GM12801 (cell line): ENCODE data around the gene SPATS2L.

ENCODE experiments used
- TF ChIP-seq, protein P1 (sequence below): IDR thresholded peaks from one replicate; pipeline ENCODE4 v1.5.1; 2011; ENCODE audit warnings: control low read depth; ENCODE audit not compliant: insufficient read length; ENCODE audit errors: extremely low read depth

Gene SPATS2L

DNA sequence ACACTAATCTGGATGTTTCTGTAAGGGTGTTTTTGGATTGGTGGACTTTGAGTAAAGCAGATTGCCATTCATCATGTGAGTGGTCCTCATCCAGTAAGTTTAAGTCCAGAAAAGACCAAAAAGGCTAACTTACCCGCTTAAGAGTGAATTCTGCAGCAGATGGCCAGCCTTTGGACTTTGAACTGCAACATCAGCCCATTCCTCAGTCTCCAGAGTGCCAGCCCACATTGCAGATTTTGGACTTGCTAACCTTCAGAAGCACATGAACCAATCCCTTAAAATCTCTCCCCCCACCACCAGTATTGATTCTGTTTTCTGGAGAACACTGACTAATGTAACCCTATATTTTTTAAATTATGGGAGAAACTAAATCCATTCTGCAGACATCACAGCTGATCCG lies 30.0 kb upstream of the SPATS2L start:
- TF ChIP-seq, protein P1, sequence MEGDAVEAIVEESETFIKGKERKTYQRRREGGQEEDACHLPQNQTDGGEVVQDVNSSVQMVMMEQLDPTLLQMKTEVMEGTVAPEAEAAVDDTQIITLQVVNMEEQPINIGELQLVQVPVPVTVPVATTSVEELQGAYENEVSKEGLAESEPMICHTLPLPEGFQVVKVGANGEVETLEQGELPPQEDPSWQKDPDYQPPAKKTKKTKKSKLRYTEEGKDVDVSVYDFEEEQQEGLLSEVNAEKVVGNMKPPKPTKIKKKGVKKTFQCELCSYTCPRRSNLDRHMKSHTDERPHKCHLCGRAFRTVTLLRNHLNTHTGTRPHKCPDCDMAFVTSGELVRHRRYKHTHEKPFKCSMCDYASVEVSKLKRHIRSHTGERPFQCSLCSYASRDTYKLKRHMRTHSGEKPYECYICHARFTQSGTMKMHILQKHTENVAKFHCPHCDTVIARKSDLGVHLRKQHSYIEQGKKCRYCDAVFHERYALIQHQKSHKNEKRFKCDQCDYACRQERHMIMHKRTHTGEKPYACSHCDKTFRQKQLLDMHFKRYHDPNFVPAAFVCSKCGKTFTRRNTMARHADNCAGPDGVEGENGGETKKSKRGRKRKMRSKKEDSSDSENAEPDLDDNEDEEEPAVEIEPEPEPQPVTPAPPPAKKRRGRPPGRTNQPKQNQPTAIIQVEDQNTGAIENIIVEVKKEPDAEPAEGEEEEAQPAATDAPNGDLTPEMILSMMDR: no peak

DNA sequence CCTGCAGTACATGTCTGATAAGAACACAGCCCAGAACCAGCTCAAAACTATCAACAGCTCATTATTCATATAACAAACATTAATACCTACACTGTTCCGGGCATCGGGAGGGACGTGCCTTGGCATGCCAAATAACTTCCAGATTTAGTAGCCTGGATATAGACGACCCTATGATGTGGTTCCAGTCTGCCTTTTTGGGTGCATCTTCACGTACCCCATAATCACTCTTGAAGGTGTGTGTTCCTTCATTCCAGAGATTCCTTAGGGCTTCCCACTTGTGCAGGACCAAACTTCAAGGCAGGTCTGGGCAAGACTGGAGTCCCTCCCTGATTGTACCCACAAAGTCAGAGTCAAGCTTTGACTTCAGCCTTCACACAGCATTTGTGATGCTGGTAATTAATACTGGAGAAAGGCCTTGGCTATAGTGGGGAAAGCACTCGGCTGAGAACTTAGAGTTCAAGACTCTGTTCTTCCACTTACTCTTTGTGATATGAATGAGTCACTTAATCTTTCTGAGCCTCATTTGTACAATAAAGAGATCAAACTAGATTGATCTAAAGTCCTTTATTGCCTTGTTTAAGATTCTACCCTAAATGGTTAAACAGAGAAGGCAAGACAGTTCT lies 27.7 kb upstream of the SPATS2L start:
- TF ChIP-seq, protein P1: no peak

DNA sequence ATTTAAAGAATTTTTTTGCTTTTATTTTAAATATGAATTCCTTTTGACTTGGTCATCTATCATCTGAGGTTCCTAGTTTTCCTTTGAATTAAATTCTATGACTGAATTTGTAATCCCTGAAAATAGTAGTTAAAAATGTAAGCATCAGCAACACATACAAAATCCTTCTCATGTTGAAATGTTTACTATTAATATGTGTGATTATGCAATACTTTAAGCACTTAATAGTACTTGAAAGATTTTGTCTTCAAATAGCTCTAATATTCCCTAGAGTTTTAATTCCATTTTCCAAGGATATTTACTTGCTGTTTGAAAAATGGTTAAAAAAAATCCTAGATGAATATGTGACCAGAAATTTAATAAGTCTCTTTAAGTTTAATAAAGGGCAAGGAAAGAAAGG lies 26.6 kb upstream of the SPATS2L start:
- TF ChIP-seq, protein P1: no peak

DNA sequence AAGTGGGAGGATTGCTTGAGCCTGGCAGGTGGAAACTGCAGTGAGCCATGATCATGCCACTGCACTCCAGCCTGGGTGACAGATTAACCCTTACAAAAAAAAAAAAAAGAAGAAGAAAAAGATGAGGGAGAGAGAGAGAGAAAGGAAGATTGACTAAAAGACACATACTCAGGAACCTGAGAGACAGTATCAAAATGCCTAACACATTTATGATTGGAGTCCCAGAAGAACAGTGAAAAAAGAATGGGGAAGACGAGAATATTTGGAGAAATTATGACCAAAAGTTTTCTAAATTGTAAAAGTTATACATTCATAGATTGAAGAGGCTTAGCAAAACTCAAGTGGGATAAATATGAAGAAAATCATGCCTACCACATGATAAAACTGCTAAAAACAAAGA lies 19.9 kb upstream of the SPATS2L start:
- TF ChIP-seq, protein P1: no peak

DNA sequence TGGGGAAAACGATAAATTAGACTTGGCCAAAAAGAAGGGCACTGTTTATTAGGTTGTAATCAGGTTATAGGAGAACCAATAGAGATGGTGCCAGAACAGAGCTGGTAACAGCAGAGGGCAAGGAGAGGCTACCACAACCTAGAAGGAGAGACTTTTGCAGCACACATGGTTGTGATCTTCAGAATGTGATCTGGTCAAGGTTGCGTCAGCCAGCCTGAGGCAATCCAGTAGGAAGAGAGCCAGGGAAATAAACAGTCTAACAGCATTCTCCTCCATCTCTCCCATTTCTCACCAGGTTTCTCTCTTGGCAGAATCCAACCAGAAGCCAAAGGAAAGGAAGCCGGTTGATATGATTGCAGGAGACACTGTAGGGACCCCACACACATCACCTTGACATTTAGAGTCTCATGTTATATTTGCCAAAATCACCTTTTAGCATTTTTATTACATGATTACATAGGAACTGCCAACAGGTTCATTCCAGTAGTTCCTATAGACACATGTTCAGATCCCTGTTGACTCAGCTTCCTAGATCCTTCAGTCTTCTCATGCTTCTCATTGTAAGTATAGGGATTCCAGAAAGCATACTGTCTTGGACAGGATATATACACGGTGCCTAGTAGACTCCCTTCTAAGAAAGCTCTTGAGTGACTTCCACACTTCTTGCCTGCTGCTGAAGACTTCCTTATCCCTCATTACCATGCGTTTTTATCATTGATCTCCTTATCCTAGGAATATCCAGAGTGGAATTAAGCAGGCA lies 17.6 kb upstream of the SPATS2L start:
- TF ChIP-seq, protein P1: no peak

DNA sequence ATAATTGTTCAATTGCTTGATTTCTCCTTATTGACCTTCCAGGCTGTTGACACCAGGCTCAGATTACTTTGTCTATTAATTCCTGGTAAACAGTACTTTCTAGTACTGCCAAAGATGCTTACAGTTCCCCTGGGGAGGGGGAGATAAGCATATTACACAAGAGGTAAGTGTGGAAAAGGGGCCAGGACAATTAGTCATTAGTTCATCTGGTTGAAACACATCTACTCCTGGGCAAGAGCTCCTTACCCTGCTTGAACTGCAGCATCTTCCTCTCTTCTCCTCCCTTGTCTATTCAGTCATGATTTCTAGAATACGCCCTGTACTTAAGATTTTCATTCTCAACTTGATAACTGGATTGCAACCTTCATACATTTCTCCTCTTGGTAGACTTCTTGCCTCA lies 10.4 kb upstream of the SPATS2L start:
- TF ChIP-seq, protein P1: no peak

DNA sequence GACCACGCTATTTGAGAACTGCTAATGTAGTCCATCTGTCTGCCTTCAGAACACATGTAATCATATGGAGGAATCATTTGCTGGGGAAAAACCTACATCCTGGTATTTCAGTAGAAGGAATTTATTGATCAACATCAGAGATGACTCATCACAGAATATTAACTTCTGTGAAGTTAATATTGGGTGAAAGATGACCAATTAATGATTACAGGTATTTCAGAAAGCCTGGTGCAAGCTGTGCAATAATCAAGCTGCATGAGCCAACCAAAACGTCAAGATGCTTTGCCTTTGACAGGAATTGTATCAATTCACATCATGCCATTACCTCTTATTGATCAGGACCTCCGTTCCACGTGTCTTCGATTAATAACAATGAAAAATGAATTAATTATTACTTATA lies 9.4 kb upstream of the SPATS2L start:
- TF ChIP-seq, protein P1: no peak
